BE2C (cell line): ENCODE data around the gene FOXL3.

ENCODE experiments used
- DNase-seq: peaks from one replicate; pipeline ENCODE4 v3.0.0-alpha.2; 2020
- H3K27me3 ChIP-seq: fragments of 250-450 bp; sonication (Bioruptor Pico); 2 replicates; pipeline ENCODE4 v1.5.1; 2020; ENCODE audit warnings: mild to moderate bottlenecking
- H3K36me3 ChIP-seq: fragments of 250-450 bp; sonication (Bioruptor Pico); 2 replicates; pipeline ENCODE4 v1.5.1; 2020; ENCODE audit warnings: mild to moderate bottlenecking
- H3K4me1 ChIP-seq: fragments of 250-450 bp; sonication (Bioruptor Pico); 2 replicates; pipeline ENCODE4 v1.5.1; 2020
- H3K4me3 ChIP-seq: 2 replicates; pipeline ENCODE4 v1.5.1; 2011; ENCODE audit warnings: low read depth, low read length
- H3K9me3 ChIP-seq: fragments of 250-450 bp; sonication (Bioruptor Pico); 2 replicates; pipeline ENCODE4 v1.5.1; 2020
- CTCF ChIP-seq: IDR thresholded peaks from 2 replicates; pipeline ENCODE4 v1.5.1; 2012; ENCODE audit warnings: mild to moderate bottlenecking, low read depth, low read length

FOXL3 gene

GRCh38 chr7:304574-305409 is 14.8 kb downstream of the FOXL3 start:
- H3K27me3 ChIP-seq = no peaks in the 10 kb centered on the region
- no peak for DNase-seq
- no peak for TF ChIP-seq CTCF
- no peak overlapping the region for H3K4me3 ChIP-seq
- H3K9me3 ChIP-seq = no peaks in the 10 kb centered on the region; the same call in 1 of the 2 replicates
- no peaks in the 10 kb centered on the region for H3K4me1 ChIP-seq
- no peaks in the 10 kb centered on the region for H3K36me3 ChIP-seq

GRCh38 chr7:305410-306151 is 15.6 kb downstream of the FOXL3 start:
- no peak for DNase-seq

GRCh38 chr7:307970-308369 is 18.0 kb downstream of the FOXL3 start:
- Histone ChIP-seq H3K4me1 (no peaks in the 10 kb centered on the region), H3K36me3 (no peaks in the 10 kb centered on the region), H3K9me3 (no peaks in the 10 kb centered on the region; the same call in 1 of the 2 replicates), H3K27me3 (peaks cover 20% of the 10 kb centered on the region), H3K4me3 (no peak overlapping the region)
- DNase-seq = no peak
- TF ChIP-seq CTCF = no peak

More at GRCh38 chr7:305410-306151, 15.6 kb downstream of the FOXL3 start:
- Histone ChIP-seq H3K36me3 (no peaks in the 10 kb centered on the region), H3K27me3 (no peaks in the 10 kb centered on the region; the same call in 1 of the 2 replicates), H3K4me1 (no peaks in the 10 kb centered on the region), H3K4me3 (no peak overlapping the region), H3K9me3 (no peaks in the 10 kb centered on the region; the same call in 1 of the 2 replicates)
- TF ChIP-seq CTCF = no peak

- Histone ChIP-seq H3K36me3 (no peaks in the 10 kb centered on the region), H3K9me3 (no peaks in the 10 kb centered on the region; the same call in 1 of the 2 replicates), H3K4me3 (no peak overlapping the region), H3K27me3 (peaks cover 37% of the 10 kb centered on the region), H3K4me1 (no peaks in the 10 kb centered on the region)
- peak; percentile 1 for DNase-seq
- TF ChIP-seq CTCF = no peak
Measured at GRCh38 chr7:309586-310228, 19.7 kb downstream of the FOXL3 start.

GRCh38 chr7:311131-311680 is 21.2 kb downstream of the FOXL3 start:
- Histone ChIP-seq H3K27me3 (peaks cover 48% of the 10 kb centered on the region), H3K4me1 (no peaks in the 10 kb centered on the region), H3K4me3 (no peak overlapping the region), H3K36me3 (no peaks in the 10 kb centered on the region), H3K9me3 (no peaks in the 10 kb centered on the region)
- DNase-seq = peak; percentile 2
- TF ChIP-seq CTCF = no peak
